Measurements from ENCODE around the gene SLC4A3.

Gene SLC4A3

GRCh38 chr2:219614076-219614860, 13.2 kb upstream of the SLC4A3 start:
- DNase-seq, result no peak

GRCh38 chr2:219615036-219615435, 12.4 kb upstream of the SLC4A3 start:
- no peak for DNase-seq

DNA sequence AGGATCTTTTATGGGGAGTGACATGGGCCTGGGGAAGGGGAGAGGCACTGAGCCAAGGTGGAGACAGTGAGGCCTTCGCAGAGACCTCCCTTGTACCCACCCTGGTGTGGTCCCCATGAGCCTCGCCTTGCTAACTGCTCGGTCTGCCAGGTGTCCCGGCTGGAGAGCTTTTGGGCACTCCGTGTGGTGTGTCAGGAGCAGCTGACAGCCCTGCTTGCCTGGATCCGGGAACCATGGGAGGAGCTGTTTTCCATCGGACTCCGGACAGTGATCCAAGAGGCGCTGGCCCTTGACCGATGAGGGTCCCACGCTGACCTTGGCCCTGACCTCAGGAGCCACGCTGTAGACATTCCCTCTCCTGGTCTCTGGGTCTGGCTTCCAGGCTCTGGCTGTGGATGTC, 11.5 kb upstream of the SLC4A3 start:
- DNase-seq, result no peak

DNA sequence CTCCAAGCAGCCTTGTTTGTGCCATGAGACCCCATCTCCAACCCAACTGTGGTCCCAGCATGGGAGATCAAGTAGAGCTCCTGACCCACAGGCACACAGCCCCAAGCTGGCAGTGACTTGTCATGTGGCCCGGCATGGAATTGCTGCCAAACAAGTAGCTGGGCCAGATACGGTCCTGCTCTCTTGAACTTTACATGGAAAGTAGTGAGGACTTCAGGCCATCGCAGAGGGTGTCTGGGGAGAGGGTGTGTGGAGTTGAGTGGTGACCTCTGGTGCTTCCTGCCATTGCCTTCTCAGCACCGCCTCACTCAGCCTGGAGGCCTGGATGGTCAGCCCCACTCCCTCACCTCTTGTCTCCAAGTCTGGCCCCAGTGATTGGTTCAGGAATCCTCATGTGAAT, 10.9 kb upstream of the SLC4A3 start:
- no peak for DNase-seq

DNA sequence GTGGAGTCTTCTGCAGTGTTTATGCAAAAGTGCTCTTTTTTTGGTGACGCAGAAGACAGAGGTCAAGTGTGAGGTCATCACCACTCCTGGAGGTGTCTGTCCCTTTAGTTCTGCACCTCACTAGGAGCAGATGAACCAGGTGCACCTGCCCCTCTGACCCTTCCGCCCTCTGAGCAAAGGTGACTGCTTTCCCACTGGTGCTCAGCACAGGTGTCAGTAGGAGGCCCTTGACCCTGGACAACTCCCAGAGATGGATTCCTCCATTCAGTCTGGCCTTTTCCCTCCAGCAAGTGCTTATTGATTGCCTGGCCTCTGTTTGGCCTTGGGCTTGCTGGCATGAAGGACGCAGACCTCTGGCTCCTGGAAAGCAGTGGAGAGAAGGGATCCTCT, 8.7 kb upstream of the SLC4A3 start:
- no peak for DNase-seq

DNA sequence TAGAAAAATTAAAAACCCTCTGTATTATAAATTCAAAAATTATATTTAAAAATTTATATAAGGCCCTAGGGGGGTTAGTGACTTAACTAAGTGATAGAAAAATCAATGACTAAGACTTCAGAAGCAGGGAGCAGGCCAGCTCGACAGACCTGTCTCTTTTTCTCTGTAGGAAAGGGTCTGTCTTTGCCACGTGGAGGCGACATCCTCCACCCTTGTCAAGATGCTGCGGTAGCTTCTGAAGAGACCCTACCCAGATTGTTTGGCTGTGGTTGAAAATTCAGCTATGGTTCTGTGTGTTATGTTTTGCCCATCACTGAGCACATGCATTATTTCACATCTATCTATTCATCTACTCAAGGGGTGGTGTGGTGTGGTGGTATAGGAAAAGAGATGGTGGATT, 8.2 kb upstream of the SLC4A3 start:
- DNase-seq, result no peak

DNA sequence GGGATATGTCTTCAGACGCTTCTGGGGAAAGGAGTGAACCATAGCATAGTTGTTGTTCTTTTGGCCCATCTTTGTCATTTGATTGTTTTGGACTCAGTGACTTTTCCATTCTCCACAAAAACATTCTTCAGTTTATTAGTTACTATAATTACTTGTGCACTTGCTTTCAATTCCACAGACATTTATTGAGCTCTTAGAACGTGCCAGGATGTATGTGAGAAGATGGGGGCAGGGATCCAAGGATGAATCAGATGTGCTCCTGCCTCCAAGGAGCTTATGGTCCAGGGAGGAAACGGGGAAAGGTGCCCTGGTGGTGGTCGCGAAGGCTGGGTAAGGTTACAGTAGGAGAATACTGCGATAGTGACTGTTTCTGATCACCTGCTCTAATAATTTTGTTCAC, 6.9 kb upstream of the SLC4A3 start:
- no peak for DNase-seq

- DNase-seq, result peak; percentile 9 to 23
Observed at GRCh38 chr2:219621935-219622334, 5.5 kb upstream of the SLC4A3 start.

DNA sequence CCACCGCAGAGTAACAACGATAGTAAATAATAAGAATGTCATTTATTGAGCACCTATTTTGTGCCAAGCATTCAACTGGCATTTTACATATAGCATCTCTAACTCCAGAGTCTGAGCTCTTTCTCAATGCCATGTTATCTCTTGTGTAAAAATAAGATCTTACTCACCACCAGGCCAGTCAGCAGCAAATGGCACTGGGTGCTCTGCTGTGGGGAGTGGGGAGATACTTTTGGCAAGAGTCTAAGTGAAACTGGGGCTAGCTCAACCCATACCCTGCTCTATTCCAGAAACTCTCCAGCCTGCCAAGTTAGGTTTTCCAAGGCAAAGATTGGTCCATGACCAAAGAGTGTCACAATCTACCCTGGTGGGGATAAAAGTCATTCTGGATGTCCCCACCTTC, 5.0 kb upstream of the SLC4A3 start:
- DNase-seq, result no peak

- DNase-seq, result no peak
Observed at GRCh38 chr2:219624565-219624964, 2.9 kb upstream of the SLC4A3 start.

DNA sequence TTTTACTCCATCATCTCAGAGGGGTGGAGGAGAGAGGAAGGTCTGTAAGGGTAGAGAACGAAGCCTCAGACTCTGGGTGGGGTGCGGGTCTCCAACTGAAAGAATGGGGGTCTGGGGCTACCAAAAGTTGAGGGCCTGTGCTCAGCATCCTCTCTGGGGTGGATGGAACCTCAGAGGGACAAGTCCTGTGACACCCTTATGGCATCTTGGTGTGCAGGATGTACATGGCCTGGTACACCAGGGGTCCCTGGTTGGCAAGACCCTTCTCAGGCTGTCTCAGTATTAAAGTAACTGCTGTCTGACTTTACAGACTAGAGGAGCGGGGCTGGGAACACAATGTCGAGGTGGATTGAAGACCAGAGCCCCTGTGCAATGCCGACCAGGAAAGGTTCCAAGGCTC, 2.3 kb upstream of the SLC4A3 start:
- no peak for DNase-seq

DNA sequence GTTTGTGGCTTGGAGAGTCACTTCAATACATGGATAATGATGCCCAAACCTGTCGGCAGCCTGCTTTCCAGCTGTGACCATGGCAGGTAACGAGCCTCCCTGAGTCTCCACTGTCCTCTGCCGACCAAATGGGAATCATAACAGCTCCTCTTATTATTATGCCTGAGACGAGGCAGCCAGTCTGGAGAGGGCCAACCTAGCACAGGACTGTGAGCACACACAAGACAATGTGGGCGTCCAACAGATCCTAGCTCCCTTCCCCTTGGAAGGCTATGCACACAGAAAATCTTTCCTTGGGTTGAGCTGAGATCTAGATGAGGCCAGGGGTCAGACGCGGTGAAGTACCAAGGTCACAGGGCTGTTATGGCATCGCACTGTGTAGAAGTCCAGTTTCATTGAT, 890 bp upstream of the SLC4A3 start:
- no peak for DNase-seq

DNA sequence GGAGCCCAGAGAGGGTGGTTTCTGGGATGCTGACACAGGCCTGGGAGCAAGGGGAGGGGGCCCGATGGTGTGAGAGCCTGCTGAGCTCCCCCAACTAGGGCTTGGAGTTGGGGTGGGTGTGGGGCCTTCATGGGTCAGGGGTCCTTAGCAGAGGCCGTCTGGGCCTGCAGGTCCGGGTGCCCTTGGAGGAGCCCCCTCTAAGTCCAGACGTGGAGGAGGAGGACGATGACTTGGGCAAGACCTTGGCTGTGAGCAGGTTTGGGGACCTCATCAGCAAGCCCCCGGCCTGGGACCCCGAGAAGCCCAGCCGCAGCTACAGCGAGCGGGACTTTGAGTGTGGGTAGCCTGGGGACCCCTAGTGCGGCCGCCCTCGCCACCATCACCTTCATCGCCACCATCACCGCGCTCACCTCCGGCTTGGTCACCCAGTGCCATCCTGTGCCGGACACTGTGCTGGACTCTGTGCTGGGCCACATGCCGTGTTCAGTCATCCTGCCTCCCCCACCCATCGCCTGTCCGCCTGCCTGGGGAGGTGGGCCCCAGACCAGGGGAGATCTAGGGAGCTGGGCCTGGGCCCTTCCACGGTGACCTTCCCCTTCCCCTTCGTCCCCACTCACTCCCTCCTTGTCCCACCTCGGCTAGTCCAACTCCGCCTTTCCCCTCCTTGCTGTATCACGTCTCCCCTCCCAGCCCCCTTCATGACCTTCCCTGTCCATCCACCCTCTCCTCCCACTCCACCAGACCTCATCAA, 980 bp downstream of the SLC4A3 start:
- DNase-seq, result no peak

- DNase-seq, result no peak
Observed at GRCh38 chr2:219628986-219629901, 1.8 kb downstream of the SLC4A3 start.

DNA sequence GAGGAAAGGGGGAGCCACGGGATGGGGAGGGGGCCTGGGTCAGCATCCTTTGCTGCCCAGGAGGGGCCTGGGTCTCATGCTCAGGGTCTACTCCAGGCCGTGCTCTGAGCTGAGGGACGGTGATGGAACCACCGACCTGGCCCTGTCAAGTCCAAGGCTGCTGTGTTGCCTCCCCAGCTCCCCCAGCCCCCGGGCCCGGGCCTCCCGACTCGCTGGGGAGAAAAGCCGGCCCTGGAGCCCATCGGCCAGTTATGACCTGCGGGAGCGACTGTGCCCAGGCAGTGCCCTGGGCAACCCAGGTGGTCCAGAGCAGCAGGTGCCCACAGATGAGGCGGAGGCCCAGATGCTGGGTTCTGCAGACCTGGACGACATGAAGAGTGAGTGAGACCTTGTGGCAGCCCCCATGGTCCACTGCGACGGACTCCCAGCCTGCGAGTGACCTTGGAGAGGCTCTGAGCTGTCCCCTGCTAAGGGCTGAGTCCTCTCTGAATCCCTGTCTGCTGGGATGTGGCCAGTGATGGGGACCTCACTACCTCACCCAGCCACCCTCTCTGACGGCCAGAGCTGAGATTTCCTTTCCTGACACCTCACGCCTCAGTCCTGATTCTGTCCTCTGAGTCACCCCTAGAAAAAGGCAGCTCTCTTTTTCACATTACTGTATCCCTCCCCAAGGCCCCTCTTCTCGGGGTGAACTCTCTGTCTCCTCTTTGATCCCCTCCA, 2.7 kb downstream of the SLC4A3 start:
- DNase-seq, result no peak

- no peak for DNase-seq
Observed at GRCh38 chr2:219630770-219631405, 3.5 kb downstream of the SLC4A3 start.

- no peak for DNase-seq
Observed at GRCh38 chr2:219631406-219631891, 4.0 kb downstream of the SLC4A3 start.

GRCh38 chr2:219631904-219632759, 4.7 kb downstream of the SLC4A3 start:
- no peak for DNase-seq

DNA sequence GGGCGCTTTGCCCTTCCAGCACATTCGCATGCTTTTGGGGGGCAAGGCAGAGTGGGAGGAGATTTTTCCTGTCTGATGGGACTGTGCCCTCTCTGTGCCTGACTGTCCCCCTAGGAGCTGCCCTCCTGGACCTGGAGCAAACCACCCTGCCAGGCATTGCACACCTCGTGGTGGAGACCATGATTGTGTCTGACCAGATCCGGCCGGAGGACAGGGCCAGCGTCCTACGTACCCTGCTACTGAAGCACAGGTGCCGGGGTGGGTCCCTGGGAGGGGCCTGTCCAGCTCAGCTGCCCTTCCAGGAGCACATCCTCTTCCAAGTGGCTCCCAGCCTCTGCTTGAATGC, 5.3 kb downstream of the SLC4A3 start:
- DNase-seq, result no peak

DNA sequence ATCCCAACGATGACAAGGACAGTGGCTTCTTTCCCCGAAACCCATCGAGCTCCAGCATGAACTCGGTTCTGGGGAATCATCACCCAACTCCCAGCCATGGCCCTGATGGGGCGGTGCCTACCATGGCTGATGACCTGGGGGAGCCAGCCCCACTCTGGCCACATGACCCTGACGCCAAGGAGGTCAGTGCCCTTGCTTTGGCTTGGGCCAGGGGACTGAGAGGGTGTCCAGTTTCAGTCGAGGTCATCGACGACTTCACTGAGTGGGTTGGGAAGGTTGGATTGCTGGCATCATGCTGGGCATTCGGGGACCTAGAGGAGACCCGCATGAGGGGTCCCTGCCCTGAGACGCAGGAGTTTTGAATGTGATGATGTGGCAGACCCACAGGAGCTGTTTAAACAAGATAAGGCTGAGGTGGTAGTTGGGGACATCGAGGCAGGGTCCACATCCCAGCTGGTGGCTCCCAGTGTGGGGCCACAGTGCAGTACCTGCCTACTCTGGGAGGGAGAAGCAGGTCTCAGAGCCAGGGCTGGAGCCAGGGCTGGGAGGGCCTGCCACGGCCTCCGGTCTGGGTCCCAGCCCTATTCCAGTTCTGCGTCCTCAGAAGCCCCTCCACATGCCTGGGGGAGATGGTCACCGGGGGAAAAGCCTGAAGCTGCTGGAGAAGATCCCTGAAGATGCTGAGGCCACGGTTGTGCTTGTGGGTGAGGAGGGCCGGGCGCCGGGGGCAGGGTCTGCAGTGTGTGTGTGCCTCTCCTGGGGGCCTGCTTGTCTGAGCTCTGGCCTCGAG, 6.0 kb downstream of the SLC4A3 start:
- no peak for DNase-seq

Data from inflammatory macrophage treated with lipopolysaccharide for 1 hour (primary cell).